NT2/D1 (cell line): ENCODE data around the gene SCTR.

Experiments
- DNase-seq: peaks from one replicate; pipeline ENCODE4 v3.0.0-alpha.2; 2011; ENCODE audit warnings: low read depth, low spot score
- H3K27me3 ChIP-seq: 2 replicates; pipeline ENCODE4 v1.6.0; 2011; ENCODE audit warnings: mild to moderate bottlenecking; ENCODE audit not compliant: insufficient read length, insufficient read depth
- H3K36me3 ChIP-seq: 2 replicates; pipeline ENCODE4 v1.6.1; 2011; ENCODE audit warnings: mild to moderate bottlenecking, low read length, mixed read lengths; ENCODE audit not compliant: insufficient read depth, insufficient read length
- H3K4me1 ChIP-seq: 2 replicates; pipeline ENCODE4 v1.5.1; 2011; ENCODE audit not compliant: insufficient read depth, insufficient read length
- H3K4me3 ChIP-seq: 2 replicates; pipeline ENCODE4 v1.5.1; 2011; ENCODE audit warnings: low read depth; ENCODE audit not compliant: insufficient read length
- H3K9ac ChIP-seq: 2 replicates; pipeline ENCODE4 v1.6.0; 2011; ENCODE audit warnings: low read depth; ENCODE audit not compliant: insufficient read length
- H3K9me3 ChIP-seq: 2 replicates; pipeline ENCODE4 v1.5.1; 2011; ENCODE audit warnings: mild to moderate bottlenecking, low read length; ENCODE audit not compliant: insufficient read depth
- SUZ12 ChIP-seq: IDR thresholded peaks from 2 replicates; pipeline ENCODE4 v1.6.1; 2011; ENCODE audit not compliant: insufficient read length, insufficient read depth; ENCODE audit errors: extremely low read depth
- YY1 ChIP-seq: IDR thresholded peaks from 2 replicates; pipeline ENCODE4 v1.6.1; 2011; ENCODE audit not compliant: insufficient read length, insufficient read depth
- ZNF274 ChIP-seq: IDR thresholded peaks from 2 replicates; pipeline ENCODE4 v1.6.1; 2011; ENCODE audit warnings: mild to moderate bottlenecking, low read depth, low read length

SCTR gene

GRCh38 chr2:119487434-119488244 is 36.6 kb downstream of the SCTR start:
- H3K4me3 ChIP-seq = no peak overlapping the region
- DNase-seq = no peak
- H3K9me3 ChIP-seq = no peaks in the 10 kb centered on the region
- no peaks in the 10 kb centered on the region for H3K27me3 ChIP-seq
- no peak for TF ChIP-seq YY1
- no peak for TF ChIP-seq SUZ12
- H3K36me3 ChIP-seq = no peaks in the 10 kb centered on the region
- H3K9ac ChIP-seq = no peak overlapping the region
- H3K4me1 ChIP-seq = peaks cover 33% of the 10 kb centered on the region

- Histone ChIP-seq H3K4me1 (peaks cover 32% of the 10 kb centered on the region), H3K36me3 (no peaks in the 10 kb centered on the region), H3K9ac (no peak overlapping the region), H3K4me3 (no peak overlapping the region), H3K9me3 (no peaks in the 10 kb centered on the region), H3K27me3 (no peaks in the 10 kb centered on the region)
- DNase-seq = no peak
- TF ChIP-seq SUZ12 = no peak
- no peak for TF ChIP-seq YY1
- TF ChIP-seq ZNF274 = no peak
These were observed 37.4 kb downstream of the SCTR start for GRCh38 chr2:119486886-119487285.

GRCh38 chr2:119486196-119486827 is 38.0 kb downstream of the SCTR start:
- TF ChIP-seq ZNF274 = no peak
- no peak for TF ChIP-seq YY1
- no peak for TF ChIP-seq SUZ12
- Histone ChIP-seq H3K27me3 (no peaks in the 10 kb centered on the region), H3K9ac (no peak overlapping the region), H3K36me3 (no peaks in the 10 kb centered on the region), H3K4me3 (no peak overlapping the region), H3K4me1 (peaks cover 33% of the 10 kb centered on the region), H3K9me3 (no peaks in the 10 kb centered on the region)
- no peak for DNase-seq

- TF ChIP-seq YY1 (no peak), SUZ12 (no peak), ZNF274 (no peak)
- no peaks in the 10 kb centered on the region for H3K27me3 ChIP-seq
- no peak for DNase-seq
- no peaks in the 10 kb centered on the region for H3K36me3 ChIP-seq
- peaks cover 28% of the 10 kb centered on the region for H3K4me1 ChIP-seq
- no peaks in the 10 kb centered on the region for H3K9me3 ChIP-seq
- no peak overlapping the region for H3K9ac ChIP-seq
- H3K4me3 ChIP-seq = no peak overlapping the region
These were observed 38.8 kb downstream of the SCTR start for GRCh38 chr2:119485336-119486110.

- Histone ChIP-seq H3K4me1 (peaks cover 24% of the 10 kb centered on the region), H3K9ac (peak overlapping the region; percentile 16), H3K27me3 (no peaks in the 10 kb centered on the region), H3K4me3 (no peak overlapping the region), H3K36me3 (no peaks in the 10 kb centered on the region), H3K9me3 (no peaks in the 10 kb centered on the region)
- DNase-seq = no peak
- TF ChIP-seq SUZ12 (no peak), YY1 (no peak), ZNF274 (no peak)
These were observed 39.4 kb downstream of the SCTR start for GRCh38 chr2:119484834-119485233.

GRCh38 chr2:119483896-119484718 is 40.2 kb downstream of the SCTR start:
- no peak for DNase-seq
- Histone ChIP-seq H3K36me3 (no peaks in the 10 kb centered on the region), H3K4me3 (no peak overlapping the region), H3K4me1 (peaks cover 24% of the 10 kb centered on the region), H3K9me3 (no peaks in the 10 kb centered on the region), H3K9ac (no peak overlapping the region), H3K27me3 (no peaks in the 10 kb centered on the region)
- TF ChIP-seq ZNF274 = no peak
- no peak for TF ChIP-seq YY1
- TF ChIP-seq SUZ12 = no peak
